CD4-positive, alpha-beta T cell (primary cell): ENCODE data around the gene RFX5. TPM values are rescaled to one million over a fixed set of nuclear protein-coding genes. Genes with fewer than 3 reads are reported as not detected.

Experiments
- ATAC-seq: fragments of 200-7000 bp; cut with Tn5 transposase; one replicate; pipeline ENCODE4 v1.10.0; 2022; ENCODE audit warnings: mild to moderate bottlenecking; ENCODE audit not compliant: poor library complexity
- CTCF ChIA-PET: fragments of 350-600 bp; sonication (Branson Sonifier 250); formaldehyde crosslinking; loops from one replicate; lab custom pipeline; 2021; ENCODE audit warnings: antibody characterized with exemption, inconsistent platforms; lab: Charles Lee
- POLR2A ChIA-PET: fragments of 350-600 bp; sonication (Branson Sonifier 250); formaldehyde crosslinking; loops from one replicate; lab custom pipeline; 2021; ENCODE audit warnings: antibody characterized with exemption, inconsistent platforms; lab: Charles Lee
- DNase-seq, 14 experiments: peaks; one replicate each; pipeline ENCODE4 v3.0.0-alpha.2; 2013 to 2020; ENCODE audit warnings: mixed read lengths in 2 of 14
- H3K27ac ChIP-seq, 2 donors: one replicate each; pipeline versions ENCODE4 v1.5.1 to v1.7.0; 2013; ENCODE audit warnings: low read length in 2 of 2, low read depth in 1 of 2, mild to moderate bottlenecking in 1 of 2
- H3K27me3 ChIP-seq, 2 experiments: 1 replicate in 1 of 2; 2 replicates in 1 of 2; pipeline versions ENCODE4 v1.6.1 to v1.7.0; 2013; ENCODE audit warnings: low read length in 2 of 2, control low read depth in 1 of 2, mild to moderate bottlenecking in 1 of 2, moderate library complexity in 1 of 2; ENCODE audit not compliant: insufficient read depth in 2 of 2, control insufficient read depth in 1 of 2
- H3K36me3 ChIP-seq: one replicate; pipeline ENCODE4 v1.6.1; 2013; ENCODE audit warnings: low read length, control low read depth; ENCODE audit not compliant: insufficient read depth
- H3K4me1 ChIP-seq: one replicate; pipeline ENCODE4 v1.6.1; 2013; ENCODE audit warnings: low read length, control low read depth; ENCODE audit not compliant: insufficient read depth
- H3K4me3 ChIP-seq: one replicate; pipeline ENCODE4 v1.5.1; 2013; ENCODE audit warnings: mild to moderate bottlenecking, low read length, moderate library complexity
- H3K9me3 ChIP-seq, 2 experiments: 1 replicate in 1 of 2; 2 replicates in 1 of 2; pipeline versions ENCODE4 v1.6.1 to v1.7.0; 2013; ENCODE audit warnings: low read length in 2 of 2, mild to moderate bottlenecking in 2 of 2, control low read depth in 1 of 2, moderate library complexity in 1 of 2; ENCODE audit not compliant: control insufficient read depth in 1 of 2, insufficient read depth in 1 of 2
- H3K27ac Mint-ChIP-seq: one replicate; pipeline ENCODE4 v1.8.0; 2020; ENCODE audit warnings: mixed read lengths
- H3K27me3 Mint-ChIP-seq: one replicate; pipeline ENCODE4 v1.8.0; 2021; ENCODE audit warnings: mixed read lengths
- H3K36me3 Mint-ChIP-seq: one replicate; pipeline ENCODE4 v1.8.0; 2021; ENCODE audit warnings: low read depth, mixed read lengths
- H3K4me1 Mint-ChIP-seq: one replicate; pipeline ENCODE4 v1.8.0; 2021; ENCODE audit warnings: low read depth, mixed read lengths
- H3K4me3 Mint-ChIP-seq: one replicate; pipeline ENCODE4 v1.8.0; 2020; ENCODE audit warnings: mild to moderate bottlenecking, mixed read lengths
- H3K9me3 Mint-ChIP-seq: one replicate; pipeline ENCODE4 v1.8.0; 2020; ENCODE audit warnings: mixed read lengths
- CTCF ChIP-seq: fragments of 200-600 bp; IDR thresholded peaks from one replicate; pipeline ENCODE4 v1.8.0; 2022; ENCODE audit warnings: antibody characterized with exemption, mild to moderate bottlenecking
- intact Hi-C, 2 experiments: fragments of 100-400 bp; cut with DNase I in 1 of 2; cut with micrococcal nuclease in 1 of 2; formaldehyde crosslinking; loops; one replicate each; pipeline versions ENCODE4 v1.15.1 to v1.9.0; 2023 to 2025; cut with DNase I, micrococcal nuclease
- total RNA-seq, 174 experiments: library from RNA in 2 of 174; stranded (reverse) in 2 of 174; gene quantifications; one replicate each; pipeline ENCODE4 v1.2.3 and lab custom pipeline; 2021 to 2026

The RFX5 gene
- total RNA-seq, 2 experiments from 2014 or later = 62.0 to 65.7 TPM

GRCh38 chr1:151327903-151328674 lies 19.0 kb downstream of the RFX5 start:
- intact Hi-C loops = loop anchor here (1.0 to 10.0 kb wide), 7 partner anchors 12 to 633 kb away; partner anchors contain the start of genes RFX5 (in 2 of the 2), GOLPH3L (in 1 of the 2), PSMB4 (in 1 of the 2) and PSMD4 (in 1 of the 2)
- ChIA-PET CTCF (interaction anchor here (1.1 to 4.5 kb wide), 5 partner anchors 12 to 71 kb away, joined by 4 to 41 read pairs (median 8); partner anchors contain the start of gene PSMB4), POLR2A (interaction anchor here (0.6 to 3.4 kb wide), 18 partner anchors 8 to 964 kb away, joined by 3 to 54 read pairs (median 6); partner anchors contain the start of genes MRPL9, PSMB4, PSMD4 and RFX5)
- Histone ChIP-seq H3K36me3 (peaks cover 22% of the 10 kb centered on the region), H3K4me3 (peak overlapping the region; percentile 75), H3K9me3 (no peaks in the 10 kb centered on the region), H3K27me3 (no peaks in the 10 kb centered on the region), H3K4me1 (peaks cover 34% of the 10 kb centered on the region), H3K27ac (peak overlapping the region; percentile 84 to 96)
- Mint-ChIP-seq H3K27me3 (no peaks in the 10 kb centered on the region), H3K9me3 (no peaks in the 10 kb centered on the region), H3K36me3 (peaks cover 40% of the 10 kb centered on the region), H3K27ac (peak overlapping the region; percentile 93), H3K4me1 (peaks cover 27% of the 10 kb centered on the region), H3K4me3 (peak overlapping the region; percentile 95)
- DNase-seq (peak in 1 of 14 experiments; percentile 7), ATAC-seq (peak; percentile 9)
- TF ChIP-seq CTCF = no peak

- Mint-ChIP-seq H3K36me3 (peaks cover 47% of the 10 kb centered on the region), H3K9me3 (no peaks in the 10 kb centered on the region), H3K27ac (peak within 1 kb of the TSS; percentile 93), H3K27me3 (no peaks in the 10 kb centered on the region), H3K4me1 (peaks cover 33% of the 10 kb centered on the region), H3K4me3 (peak within 1 kb of the TSS; percentile 95)
- POLR2A ChIA-PET = interaction anchor here (0.6 to 3.4 kb wide), 20 partner anchors 9 to 964 kb away, joined by 3 to 54 read pairs (median 6); partner anchors contain the start of genes MRPL9, PSMB4, PSMD4 and RFX5
- peak within 1 kb of the TSS; percentile 75 for H3K4me3 ChIP-seq
- TF ChIP-seq CTCF = no peak
- H3K27me3 ChIP-seq = no peaks in the 10 kb centered on the region
- peak; percentile 94 for ATAC-seq
- H3K4me1 ChIP-seq = peaks cover 35% of the 10 kb centered on the region
- H3K36me3 ChIP-seq = peaks cover 27% of the 10 kb centered on the region
- intact Hi-C loops = loop anchor here (1.0 to 10.0 kb wide), 6 partner anchors 20 to 633 kb away; partner anchors contain the start of genes RFX5 (in 2 of the 2), GOLPH3L (in 1 of the 2), PSMB4 (in 1 of the 2) and PSMD4 (in 1 of the 2)
- no peaks in the 10 kb centered on the region for H3K9me3 ChIP-seq
- DNase-seq = peak; percentile 76 to 97 (median 85)
- H3K27ac ChIP-seq = peak within 1 kb of the TSS; percentile 84 to 96
- CTCF ChIA-PET = interaction anchor here (0.9 to 4.5 kb wide), 5 partner anchors 13 to 72 kb away, joined by 3 to 41 read pairs (median 5); partner anchors contain the start of gene PSMB4
These were observed 19.7 kb downstream of the RFX5 start, which contains the start of gene PI4KB for GRCh38 chr1:151327223-151327902. TSS of gene PI4KB (minus strand) at chr1:151327416. CDS start at chr1:151316481, 10,935 bp downstream.
